Measurements from ENCODE around the gene CHCHD4.

The CHCHD4 gene

GRCh38 chr3:14138109-14138877 is 13.6 kb upstream of the CHCHD4 start:
- DNase-seq (ENCODE audit: insufficient read length, low spot score) (no peak), FAIRE-seq (no peak)

GRCh38 chr3:14137445-14137844 is 12.8 kb upstream of the CHCHD4 start:
- FAIRE-seq (no peak), DNase-seq (ENCODE audit: insufficient read length, low spot score) (no peak)

- no peak for DNase-seq (ENCODE audit: insufficient read length, low spot score)
- FAIRE-seq = no peak
Measured at GRCh38 chr3:14137004-14137403, 12.3 kb upstream of the CHCHD4 start.

- DNase-seq (ENCODE audit: insufficient read length, low spot score) (no peak), FAIRE-seq (no peak)
Measured at GRCh38 chr3:14135581-14135980, 10.9 kb upstream of the CHCHD4 start.

DNA sequence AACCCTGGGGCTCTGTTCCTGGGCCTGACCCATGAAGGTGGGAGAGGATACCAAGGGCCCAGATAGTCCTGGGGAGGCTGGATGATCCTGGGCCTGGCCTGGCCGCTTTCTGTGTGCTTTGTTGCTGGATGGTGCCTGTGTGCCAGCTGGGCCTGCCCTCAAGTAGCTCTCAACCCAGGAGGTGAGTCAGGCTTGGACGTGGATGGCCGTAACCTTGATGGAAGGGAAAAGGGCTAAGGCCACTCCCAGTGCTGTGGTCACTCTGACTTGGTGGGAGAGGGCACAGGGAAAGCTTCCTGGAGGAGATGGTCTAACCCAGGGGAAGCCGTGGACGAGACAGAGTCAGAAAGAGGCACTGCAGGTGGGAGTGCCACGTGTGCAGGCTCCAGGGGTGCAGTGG is 9.6 kb upstream of the CHCHD4 start:
- DNase-seq (ENCODE audit: insufficient read length, low spot score) (no peak), FAIRE-seq (no peak)

GRCh38 chr3:14133876-14134275 is 9.2 kb upstream of the CHCHD4 start:
- FAIRE-seq (no peak), DNase-seq (ENCODE audit: insufficient read length, low spot score) (no peak)

GRCh38 chr3:14133188-14133800 is 8.6 kb upstream of the CHCHD4 start:
- no peak for FAIRE-seq

GRCh38 chr3:14132689-14133088 is 8.0 kb upstream of the CHCHD4 start:
- no peak for FAIRE-seq

More at GRCh38 chr3:14133188-14133800, 8.6 kb upstream of the CHCHD4 start:
- DNase-seq (ENCODE audit: insufficient read length, low spot score) = no peak

DNA sequence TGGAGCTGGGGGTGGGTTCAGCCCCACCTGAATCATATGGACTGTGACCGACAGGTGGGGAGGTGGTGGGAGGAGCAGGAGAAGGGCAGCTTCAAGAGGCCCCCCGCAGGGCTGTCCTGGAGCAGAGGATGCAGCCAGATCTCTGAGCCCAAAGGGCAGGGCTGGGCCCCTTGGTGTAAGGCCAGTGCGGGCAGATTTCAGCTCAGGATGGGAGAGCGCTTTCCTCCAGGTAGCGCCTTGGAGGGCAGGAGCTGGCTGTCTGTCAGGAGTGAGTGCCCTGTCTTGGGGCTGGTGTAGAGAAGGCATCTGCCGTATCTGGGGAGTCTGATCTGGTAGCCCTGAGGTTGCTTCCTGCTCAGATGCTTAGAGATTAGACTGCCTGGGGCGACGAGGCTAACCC is 7.5 kb upstream of the CHCHD4 start:
- DNase-seq (ENCODE audit: insufficient read length, low spot score) = no peak
- no peak for FAIRE-seq

More at GRCh38 chr3:14132689-14133088, 8.0 kb upstream of the CHCHD4 start:
- DNase-seq (ENCODE audit: insufficient read length, low spot score) = no peak

- FAIRE-seq (no peak), DNase-seq (ENCODE audit: insufficient read length, low spot score) (no peak)
Measured at GRCh38 chr3:14131134-14131533, 6.5 kb upstream of the CHCHD4 start.

- DNase-seq (ENCODE audit: insufficient read length, low spot score) (no peak), FAIRE-seq (no peak)
Measured at GRCh38 chr3:14130707-14131106, 6.0 kb upstream of the CHCHD4 start.

GRCh38 chr3:14130230-14130629 is 5.6 kb upstream of the CHCHD4 start:
- FAIRE-seq (no peak), DNase-seq (ENCODE audit: insufficient read length, low spot score) (no peak)

DNA sequence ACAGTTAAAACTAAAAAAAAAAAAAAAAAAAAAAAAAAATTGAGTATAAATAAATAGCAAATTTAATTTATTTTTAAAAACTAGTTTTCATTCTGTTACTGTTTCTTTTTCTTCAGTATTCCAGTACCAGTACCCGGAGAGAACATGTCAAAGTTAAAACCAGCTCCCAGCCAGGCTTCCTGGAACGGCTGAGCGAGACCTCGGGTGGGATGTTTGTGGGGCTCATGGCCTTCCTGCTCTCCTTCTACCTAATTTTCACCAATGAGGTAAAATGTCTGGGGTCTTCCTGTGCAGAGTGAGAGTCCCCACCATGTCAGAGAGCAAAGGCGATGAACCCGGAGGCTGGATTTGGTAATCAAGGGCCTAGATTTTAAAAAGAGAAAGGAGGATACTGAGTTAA is 4.6 kb upstream of the CHCHD4 start:
- FAIRE-seq = no peak
- no peak for DNase-seq (ENCODE audit: insufficient read length, low spot score)

DNA sequence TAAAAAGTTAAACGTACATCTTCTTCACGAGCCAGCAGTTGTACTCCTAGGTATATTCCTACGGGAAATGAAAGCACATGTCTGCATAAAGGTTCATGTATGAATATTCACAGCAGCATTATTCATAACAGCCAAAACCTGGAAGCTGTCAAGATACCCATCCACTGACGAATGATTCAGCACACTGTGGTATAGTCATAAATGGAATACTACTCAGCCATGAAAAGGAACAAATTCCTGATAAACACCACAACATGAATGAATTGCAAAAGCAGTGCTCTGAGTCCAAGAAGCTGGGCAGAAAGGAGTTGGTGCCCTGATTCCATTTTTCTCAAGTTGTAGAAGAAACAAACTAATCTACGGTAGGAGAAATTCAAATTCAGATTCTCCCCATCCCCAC is 4.1 kb upstream of the CHCHD4 start:
- FAIRE-seq (no peak), DNase-seq (ENCODE audit: insufficient read length, low spot score) (no peak)

DNA sequence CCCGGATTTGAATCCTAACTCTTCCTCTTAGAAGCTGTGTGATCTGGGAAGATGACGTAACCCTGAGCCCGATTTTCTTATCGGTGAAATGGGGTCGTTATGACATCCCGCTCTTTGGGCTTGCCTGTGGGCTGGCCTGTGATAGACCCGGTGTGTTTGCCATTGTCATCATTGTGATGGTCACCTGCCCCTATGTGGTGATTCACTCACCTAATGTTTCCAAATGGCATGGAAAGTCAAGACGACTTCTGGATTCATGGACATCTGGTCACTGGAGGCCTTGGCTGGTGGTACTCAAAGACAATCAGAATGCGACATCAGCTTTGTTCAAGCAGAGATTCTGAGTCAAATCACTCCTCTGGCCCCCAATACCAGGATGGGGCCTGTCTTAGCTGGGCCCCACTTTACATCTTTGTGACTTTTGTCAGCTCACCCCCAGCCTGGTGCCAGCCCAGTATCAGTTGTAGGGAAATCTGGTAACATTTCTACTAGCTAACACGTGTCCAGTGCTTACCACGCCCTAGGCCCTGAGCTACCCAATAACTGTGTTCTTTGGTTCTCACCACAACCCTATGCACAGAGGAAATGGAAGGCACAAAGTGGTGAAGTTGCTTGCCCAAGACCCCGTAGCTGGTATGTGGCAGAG is 3.0 kb upstream of the CHCHD4 start:
- FAIRE-seq (no peak), DNase-seq (ENCODE audit: insufficient read length, low spot score) (no peak)

- no peak for FAIRE-seq
- no peak for DNase-seq (ENCODE audit: insufficient read length, low spot score)
Measured at GRCh38 chr3:14126887-14127505, 2.3 kb upstream of the CHCHD4 start.

- FAIRE-seq (no peak), DNase-seq (ENCODE audit: insufficient read length, low spot score) (no peak)
Measured at GRCh38 chr3:14126017-14126886, 1.6 kb upstream of the CHCHD4 start.

- no peak for FAIRE-seq
- DNase-seq (ENCODE audit: insufficient read length, low spot score) = peak; percentile 33
Measured at GRCh38 chr3:14125193-14126016, 735 bp upstream of the CHCHD4 start.

- DNase-seq (ENCODE audit: insufficient read length, low spot score) (peak; percentile 67), FAIRE-seq (peak; percentile 83)
Measured at GRCh38 chr3:14124223-14124614, 451 bp downstream of the CHCHD4 start.
